ENCODE data around the gene MTA1. TPM values are rescaled to one million over a fixed set of nuclear protein-coding genes. Genes with fewer than 3 reads are reported as not detected.

MTA1 gene
- total RNA-seq, 1 experiment from 2014 or later, result 166 TPM

GRCh38 chr14:105519946-105520698 lies 100.5 kb downstream of the MTA1 start:
- no TSS peak for BruUV-seq (replicated peaks)

More at GRCh38 chr14:105519946-105520698, 100.5 kb downstream of the MTA1 start:
- no peaks in the 10 kb centered on the region for H3K4me1 Mint-ChIP-seq (ENCODE audit: insufficient read depth, unreplicated experiment)
- ChIA-PET CTCF (no interaction called here), POLR2A (no interaction called here)
- no peaks in the 10 kb centered on the region for H3K36me3 Mint-ChIP-seq (ENCODE audit: insufficient read depth, unreplicated experiment)
- H3K4me3 Mint-ChIP-seq (ENCODE audit: unreplicated experiment), result no peak overlapping the region
- no peak overlapping the region for H3K27ac Mint-ChIP-seq (ENCODE audit: low read depth, unreplicated experiment)
- peaks cover 11% of the 10 kb centered on the region for H3K27me3 Mint-ChIP-seq (ENCODE audit: insufficient read depth, unreplicated experiment)
- DNase-seq (ENCODE audit: unreplicated experiment), result no peak
- intact Hi-C loops (cut with micrococcal nuclease), result no loop called here
- H3K9me3 Mint-ChIP-seq (ENCODE audit: unreplicated experiment), result no peaks in the 10 kb centered on the region
- no peak for TF ChIP-seq CTCF (IDR thresholded peaks at IDR 0.05; ENCODE audit: unreplicated experiment)

Other genes with a start within 250 kb of the MTA1 start
- 26.1 and 27.4 TPM in 2 replicates for gene NUDT14, start 238.5 kb upstream of the MTA1 start, total RNA-seq (2022)
- gene BTBD6, start 171.3 kb upstream of the MTA1 start, total RNA-seq (2022), result 16.7 and 24.5 TPM in 2 replicates
- gene BRF1, start 118.8 kb upstream of the MTA1 start, total RNA-seq (2022), result 30.7 and 34.3 TPM in 2 replicates
- 49.7 and 57.7 TPM in 2 replicates for gene PACS2, start 105.1 kb upstream of the MTA1 start, total RNA-seq (2022)
- 4.1 and 6.2 TPM in 2 replicates for gene TEX22, start 21.3 kb upstream of the MTA1 start, total RNA-seq (2022)
- gene CRIP2, start 55.0 kb downstream of the MTA1 start, total RNA-seq (2022), result 31.1 and 50.5 TPM in 2 replicates
- gene CRIP1, start 67.1 kb downstream of the MTA1 start, total RNA-seq (2022), result not detected in 2 replicates
- gene TEDC1, start 71.4 kb downstream of the MTA1 start, total RNA-seq (2022), result 11.2 and 17.6 TPM in 2 replicates
- 0.34 and 0.68 TPM in 2 replicates for gene TMEM121, start 106.8 kb downstream of the MTA1 start, total RNA-seq (2022)

All from MCF 10A (cell line).